DMS53 (cell line): ENCODE data around the gene PNPLA7.
A peak's percentile ranks its signal among the peaks of the same experiment; 100 is the strongest.

Experiments used
- DNase-seq: peaks from one replicate; lab custom pipeline; 2025; lab: John Stamatoyannopoulos, UW

The PNPLA7 gene

GRCh38 chr9:137494550-137495351 is 55.5 kb downstream of the PNPLA7 start:
- peak; percentile 68 for DNase-seq

- peak; percentile 54 for DNase-seq
Measured at GRCh38 chr9:137494104-137494544, 56.1 kb downstream of the PNPLA7 start.

- DNase-seq: no peak
Measured at GRCh38 chr9:137493364-137494103, 56.7 kb downstream of the PNPLA7 start.

GRCh38 chr9:137492464-137493363 is 57.5 kb downstream of the PNPLA7 start:
- peak; percentile 47 for DNase-seq

- no peak for DNase-seq
Measured at GRCh38 chr9:137491735-137492432, 58.3 kb downstream of the PNPLA7 start.

GRCh38 chr9:137490532-137491186 is 59.5 kb downstream of the PNPLA7 start:
- no peak for DNase-seq

- DNase-seq: no peak
Measured at GRCh38 chr9:137488906-137489305, 61.3 kb downstream of the PNPLA7 start.

GRCh38 chr9:137488327-137488653 is 61.9 kb downstream of the PNPLA7 start:
- DNase-seq: peak; percentile 91

- peak; percentile 95 for DNase-seq
Measured at GRCh38 chr9:137487454-137488326, 62.5 kb downstream of the PNPLA7 start.

GRCh38 chr9:137486545-137487453 is 63.4 kb downstream of the PNPLA7 start:
- DNase-seq: peak; percentile 77

- DNase-seq: peak; percentile 44
Measured at GRCh38 chr9:137486141-137486490, 64.1 kb downstream of the PNPLA7 start.

GRCh38 chr9:137485343-137486140 is 64.7 kb downstream of the PNPLA7 start:
- DNase-seq: peak; percentile 98

- DNase-seq: peak; percentile 89
Measured at GRCh38 chr9:137484551-137485315, 65.5 kb downstream of the PNPLA7 start.

GRCh38 chr9:137482094-137482781 is 68.0 kb downstream of the PNPLA7 start:
- peak; percentile 85 for DNase-seq

- no peak for DNase-seq
Measured at GRCh38 chr9:137480686-137481683, 69.2 kb downstream of the PNPLA7 start.
